PC-9 (cell line): ENCODE measurements around the gene ARHGAP8. TPM values are rescaled to one million over a fixed set of nuclear protein-coding genes. Genes with fewer than 3 reads are reported as not detected.

Experiments used
- BruUV-seq: library from RNA; stranded (reverse); fragments of 400-500 nt; replicated peaks from 2 replicates; lab custom pipeline; 2021; lab: Mats Ljungman, UMichigan
- CTCF ChIA-PET: fragments of 300-600 bp; sonication (Branson Sonifier 250); formaldehyde crosslinking; loops from one replicate; lab custom pipeline; 2022; ENCODE audit warnings: antibody characterized with exemption; lab: Charles Lee
- POLR2A ChIA-PET: fragments of 300-600 bp; sonication (Branson Sonifier 250); formaldehyde crosslinking; loops from one replicate; lab custom pipeline; 2022; ENCODE audit warnings: antibody characterized with exemption; ENCODE audit not compliant: unreplicated experiment; lab: Charles Lee
- DNase-seq, 2 experiments: peaks; one replicate each; pipeline versions ENCODE4 v3.0.0 to v3.0.0-alpha.2; 2015 to 2022; ENCODE audit warnings: mixed read lengths in 1 of 2
- H2AFZ ChIP-seq: fragments of 200-600 bp; sonication (generic); 2 replicates; pipeline ENCODE4 v1.8.1; 2017; ENCODE audit warnings: antibody characterized with exemption
- H3F3A ChIP-seq: fragments of 200-600 bp; sonication (generic); 2 replicates; pipeline ENCODE4 v1.8.1; 2017; ENCODE audit warnings: antibody characterized with exemption, mild to moderate bottlenecking, low read depth; ENCODE audit not compliant: insufficient read depth
- H3K27ac ChIP-seq: fragments of 200-600 bp; sonication (generic); 2 replicates; pipeline ENCODE4 v1.6.1; 2016; ENCODE audit warnings: mixed run types
- H3K27me3 ChIP-seq: fragments of 200-600 bp; sonication (generic); 2 replicates; pipeline ENCODE4 v1.6.1; 2016; ENCODE audit warnings: low read depth, mixed run types; ENCODE audit not compliant: insufficient read depth
- H3K36me3 ChIP-seq: fragments of 200-600 bp; sonication (generic); 2 replicates; pipeline ENCODE4 v1.6.1; 2016; ENCODE audit warnings: low read depth, mixed run types
- H3K4me1 ChIP-seq: fragments of 200-600 bp; sonication (generic); replicated peaks from 2 replicates; pipeline ENCODE4 v1.6.1; 2016; ENCODE audit warnings: mixed run types; ENCODE audit not compliant: insufficient read depth
- H3K4me2 ChIP-seq: fragments of 200-600 bp; sonication (generic); 2 replicates; pipeline ENCODE4 v1.6.1; 2017; ENCODE audit warnings: mixed run types
- H3K4me3 ChIP-seq: fragments of 200-600 bp; sonication (generic); 2 replicates; pipeline ENCODE4 v1.6.1; 2016; ENCODE audit warnings: mixed run types
- H3K79me2 ChIP-seq: fragments of 200-600 bp; sonication (generic); 2 replicates; pipeline ENCODE4 v1.6.1; 2017; ENCODE audit warnings: low read depth, mixed run types
- H3K9me2 ChIP-seq: fragments of 200-600 bp; sonication (generic); 2 replicates; pipeline ENCODE4 v1.8.1; 2017; ENCODE audit warnings: mild to moderate bottlenecking; ENCODE audit not compliant: insufficient read depth
- H3K9me3 ChIP-seq: fragments of 200-600 bp; sonication (generic); 2 replicates; pipeline ENCODE4 v1.8.1; 2016; ENCODE audit warnings: low read depth; ENCODE audit not compliant: insufficient read depth
- H4K20me1 ChIP-seq: fragments of 200-600 bp; sonication (generic); 2 replicates; pipeline ENCODE4 v1.8.1; 2017; ENCODE audit not compliant: insufficient read depth
- EZH2 ChIP-seq: fragments of 200-600 bp; sonication (generic); IDR thresholded peaks from 2 replicates; pipeline ENCODE4 v1.8.0; 2017; ENCODE audit warnings: antibody characterized with exemption, low read depth
- intact Hi-C: fragments of 100-400 bp; cut with micrococcal nuclease; formaldehyde crosslinking; loops from one replicate; pipeline ENCODE4 v1.10.0; 2022; ENCODE audit not compliant: unreplicated experiment
- total RNA-seq: library from RNA; stranded (reverse); gene quantifications from 2 replicates; pipeline ENCODE4 v1.2.3, GENCODE V29; 2021
- TF ChIP-seq, protein P1 (sequence below): fragments of 200-600 bp; sonication (generic); conservative IDR thresholded peaks from 2 replicates; pipeline ENCODE4 v1.6.1; 2017; ENCODE audit warnings: mixed run types, antibody characterized with exemption, mild to moderate bottlenecking, moderate library complexity

The ARHGAP8 gene
- total RNA-seq, 1 experiment from 2014 or later, result 114 TPM

- Histone ChIP-seq H3F3A (no peaks in the 10 kb centered on the region), H3K79me2 (no peaks in the 10 kb centered on the region), H3K36me3 (no peaks in the 10 kb centered on the region), H3K4me1 (no peaks in the 10 kb centered on the region), H2AFZ (no peak overlapping the region), H3K9me2 (no peaks in the 10 kb centered on the region), H4K20me1 (no peaks in the 10 kb centered on the region), H3K4me3 (no peak overlapping the region), H3K27ac (no peak overlapping the region), H3K27me3 (peaks cover 59% of the 10 kb centered on the region), H3K9me3 (no peaks in the 10 kb centered on the region), H3K4me2 (no peak overlapping the region)
- no TSS peak for BruUV-seq
- intact Hi-C loops, result no loop called here
- TF ChIP-seq EZH2, result no peak
- TF ChIP-seq, protein P1, sequence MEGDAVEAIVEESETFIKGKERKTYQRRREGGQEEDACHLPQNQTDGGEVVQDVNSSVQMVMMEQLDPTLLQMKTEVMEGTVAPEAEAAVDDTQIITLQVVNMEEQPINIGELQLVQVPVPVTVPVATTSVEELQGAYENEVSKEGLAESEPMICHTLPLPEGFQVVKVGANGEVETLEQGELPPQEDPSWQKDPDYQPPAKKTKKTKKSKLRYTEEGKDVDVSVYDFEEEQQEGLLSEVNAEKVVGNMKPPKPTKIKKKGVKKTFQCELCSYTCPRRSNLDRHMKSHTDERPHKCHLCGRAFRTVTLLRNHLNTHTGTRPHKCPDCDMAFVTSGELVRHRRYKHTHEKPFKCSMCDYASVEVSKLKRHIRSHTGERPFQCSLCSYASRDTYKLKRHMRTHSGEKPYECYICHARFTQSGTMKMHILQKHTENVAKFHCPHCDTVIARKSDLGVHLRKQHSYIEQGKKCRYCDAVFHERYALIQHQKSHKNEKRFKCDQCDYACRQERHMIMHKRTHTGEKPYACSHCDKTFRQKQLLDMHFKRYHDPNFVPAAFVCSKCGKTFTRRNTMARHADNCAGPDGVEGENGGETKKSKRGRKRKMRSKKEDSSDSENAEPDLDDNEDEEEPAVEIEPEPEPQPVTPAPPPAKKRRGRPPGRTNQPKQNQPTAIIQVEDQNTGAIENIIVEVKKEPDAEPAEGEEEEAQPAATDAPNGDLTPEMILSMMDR, result no peak
- no peak for DNase-seq
- POLR2A ChIA-PET, result no interaction called here
- CTCF ChIA-PET, result no interaction called here
Observed at GRCh38 chr22:44892803-44893730, 140.7 kb downstream of the ARHGAP8 start.

- Histone ChIP-seq H3K4me1 (no peaks in the 10 kb centered on the region), H2AFZ (no peak overlapping the region), H3K27ac (no peak overlapping the region), H3K4me3 (no peak overlapping the region), H4K20me1 (no peaks in the 10 kb centered on the region), H3K27me3 (peaks cover 63% of the 10 kb centered on the region), H3K79me2 (no peaks in the 10 kb centered on the region), H3K4me2 (no peak overlapping the region), H3K9me2 (no peaks in the 10 kb centered on the region), H3K9me3 (no peaks in the 10 kb centered on the region), H3F3A (no peaks in the 10 kb centered on the region), H3K36me3 (no peaks in the 10 kb centered on the region)
- BruUV-seq, result no TSS peak
- ChIA-PET POLR2A (no interaction called here), CTCF (no interaction called here)
- DNase-seq, result no peak
- intact Hi-C loops, result no loop called here
- TF ChIP-seq, protein P1, result no peak
- TF ChIP-seq EZH2, result no peak
Observed at GRCh38 chr22:44893731-44894080, 141.3 kb downstream of the ARHGAP8 start.

DNA sequence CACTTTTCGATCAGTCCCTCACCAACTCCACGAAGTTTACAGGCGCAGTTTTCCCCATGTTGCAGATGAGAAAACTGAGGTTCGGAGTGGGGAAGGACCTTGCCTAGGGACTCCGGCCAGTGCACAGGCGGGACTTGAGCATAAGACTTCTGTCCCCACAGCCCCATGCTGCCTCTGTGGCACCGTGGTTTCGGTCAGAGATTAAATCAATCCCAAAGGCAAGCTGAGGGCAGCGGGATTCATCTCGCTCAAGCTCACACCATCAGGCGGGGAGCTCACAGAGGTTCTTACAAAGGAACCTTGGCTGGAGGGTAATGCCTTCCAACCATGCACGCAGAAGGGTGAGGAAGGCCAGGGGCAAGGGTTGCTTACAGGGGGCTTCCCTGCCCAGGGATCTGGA lies 141.9 kb downstream of the ARHGAP8 start:
- ChIA-PET POLR2A (no interaction called here), CTCF (no interaction called here)
- no peaks in the 10 kb centered on the region for H4K20me1 ChIP-seq
- no peak overlapping the region for H3K4me2 ChIP-seq
- H3K4me1 ChIP-seq, result no peaks in the 10 kb centered on the region
- H3K36me3 ChIP-seq, result no peaks in the 10 kb centered on the region
- no peak overlapping the region for H3K4me3 ChIP-seq
- no peak for DNase-seq
- no peaks in the 10 kb centered on the region for H3F3A ChIP-seq
- no peaks in the 10 kb centered on the region for H3K9me2 ChIP-seq
- H3K27me3 ChIP-seq, result peaks cover 68% of the 10 kb centered on the region
- H3K9me3 ChIP-seq, result no peaks in the 10 kb centered on the region
- H2AFZ ChIP-seq, result no peak overlapping the region
- BruUV-seq, result no TSS peak
- H3K27ac ChIP-seq, result no peak overlapping the region
- intact Hi-C loops, result no loop called here
- H3K79me2 ChIP-seq, result no peaks in the 10 kb centered on the region
- TF ChIP-seq EZH2, result no peak
- TF ChIP-seq, protein P1, result no peak
